ENCODE measurements around the gene FAM124A. TPM values are rescaled to one million over a fixed set of nuclear protein-coding genes. Genes with fewer than 3 reads are reported as not detected.

Gene FAM124A
- total RNA-seq, 2 experiments from 2014 or later = not detected

DNA sequence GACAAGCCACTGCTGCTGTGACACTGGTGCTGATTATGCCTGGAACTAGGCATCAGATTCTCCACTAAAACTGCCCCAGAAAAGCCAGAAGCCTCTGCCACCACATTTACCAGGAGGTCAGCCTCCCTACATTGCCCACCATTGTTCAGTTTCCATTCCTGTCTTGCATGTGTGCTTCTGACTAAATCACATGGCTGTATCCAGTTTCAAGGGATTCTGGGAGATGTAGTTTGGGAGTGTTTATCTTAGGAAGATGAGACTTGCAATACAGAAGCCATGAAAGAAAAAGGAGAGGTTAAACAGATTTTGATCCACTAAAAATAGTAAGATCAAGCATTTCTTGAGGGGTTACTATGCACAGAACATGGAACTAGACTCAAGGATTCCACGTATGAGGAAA, 76.6 kb downstream of the FAM124A start:
- Mint-ChIP-seq H3K9me3 (ENCODE audit: insufficient read depth) (no peaks in the 10 kb centered on the region), H3K36me3 (ENCODE audit: low read depth) (no peaks in the 10 kb centered on the region), H3K27me3 (ENCODE audit: low read depth) (no peaks in the 10 kb centered on the region), H3K27ac (no peak overlapping the region), H3K4me3 (no peak overlapping the region), H3K4me1 (ENCODE audit: low read depth) (no peaks in the 10 kb centered on the region)
- ATAC-seq (no peak), DNase-seq (no peak)
- ChIA-PET CTCF (interaction anchor here (4.7 kb wide), 1 partner anchor 12 kb away, joined by 49 read pairs; no protein-coding TSS in a partner anchor), POLR2A (no interaction called here)

DNA sequence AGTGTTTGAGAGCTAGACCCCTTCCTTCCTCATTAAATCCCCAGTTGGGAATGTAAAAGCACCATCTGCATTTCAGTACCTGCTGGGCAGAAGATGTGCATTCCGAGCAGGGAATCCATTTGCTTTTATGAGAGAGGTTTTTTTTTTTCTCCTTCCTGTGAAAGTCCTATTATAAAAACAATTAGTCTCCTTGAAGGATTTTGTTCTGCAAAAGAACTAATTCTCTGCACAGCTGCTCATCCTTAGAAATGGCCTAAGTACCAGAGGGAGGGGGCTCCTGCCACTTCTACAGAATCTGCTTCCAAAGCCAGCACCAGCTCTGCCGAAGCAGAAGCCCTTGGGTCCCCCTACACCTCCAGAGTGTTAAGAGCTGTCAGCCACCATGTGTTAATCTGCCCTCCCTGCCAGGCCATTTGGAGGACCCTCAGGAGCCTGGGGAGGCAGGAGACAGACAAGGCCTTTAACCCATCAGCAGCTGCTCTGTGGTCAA, 80.9 kb downstream of the FAM124A start:
- ChIA-PET CTCF (interaction anchor here (1.1 to 1.4 kb wide), 2 partner anchors 17 to 342 kb away, joined by 4 read pairs; no protein-coding TSS in a partner anchor), POLR2A (no interaction called here)
- Mint-ChIP-seq H3K4me3 (no peak overlapping the region), H3K4me1 (ENCODE audit: low read depth) (no peaks in the 10 kb centered on the region), H3K9me3 (ENCODE audit: insufficient read depth) (no peaks in the 10 kb centered on the region), H3K27me3 (ENCODE audit: low read depth) (peaks cover 3% of the 10 kb centered on the region), H3K27ac (no peak overlapping the region), H3K36me3 (ENCODE audit: low read depth) (no peaks in the 10 kb centered on the region)
- DNase-seq = no peak
- no peak for ATAC-seq

DNA sequence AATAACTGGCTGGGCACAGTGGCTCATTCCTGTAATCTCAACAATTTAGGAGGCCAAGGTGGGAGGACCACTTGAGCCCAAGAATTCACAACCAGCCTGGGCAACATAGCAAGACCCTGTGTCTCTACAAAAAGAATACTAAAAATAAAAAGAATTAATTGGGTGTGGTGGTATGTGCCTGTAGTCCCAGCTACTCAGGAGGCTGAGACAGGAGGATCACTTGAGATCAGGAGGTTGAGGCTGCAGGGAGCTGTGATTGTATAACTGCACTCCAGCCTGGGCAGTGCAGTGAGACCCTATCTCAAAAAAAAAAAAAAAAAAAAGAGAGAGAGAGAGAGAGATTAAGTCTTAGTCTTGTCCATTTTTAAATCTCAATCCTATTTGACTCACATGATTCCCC, 81.7 kb downstream of the FAM124A start:
- Mint-ChIP-seq H3K27me3 (ENCODE audit: low read depth) (peaks cover 6% of the 10 kb centered on the region), H3K4me3 (no peak overlapping the region), H3K4me1 (ENCODE audit: low read depth) (no peaks in the 10 kb centered on the region), H3K36me3 (ENCODE audit: low read depth) (no peaks in the 10 kb centered on the region), H3K27ac (no peak overlapping the region), H3K9me3 (ENCODE audit: insufficient read depth) (no peaks in the 10 kb centered on the region)
- CTCF ChIA-PET = interaction anchor here (1.1 kb wide), 1 partner anchor 17 kb away, joined by 4 read pairs; no protein-coding TSS in a partner anchor
- DNase-seq (no peak), ATAC-seq (no peak)
- POLR2A ChIA-PET = no interaction called here

DNA sequence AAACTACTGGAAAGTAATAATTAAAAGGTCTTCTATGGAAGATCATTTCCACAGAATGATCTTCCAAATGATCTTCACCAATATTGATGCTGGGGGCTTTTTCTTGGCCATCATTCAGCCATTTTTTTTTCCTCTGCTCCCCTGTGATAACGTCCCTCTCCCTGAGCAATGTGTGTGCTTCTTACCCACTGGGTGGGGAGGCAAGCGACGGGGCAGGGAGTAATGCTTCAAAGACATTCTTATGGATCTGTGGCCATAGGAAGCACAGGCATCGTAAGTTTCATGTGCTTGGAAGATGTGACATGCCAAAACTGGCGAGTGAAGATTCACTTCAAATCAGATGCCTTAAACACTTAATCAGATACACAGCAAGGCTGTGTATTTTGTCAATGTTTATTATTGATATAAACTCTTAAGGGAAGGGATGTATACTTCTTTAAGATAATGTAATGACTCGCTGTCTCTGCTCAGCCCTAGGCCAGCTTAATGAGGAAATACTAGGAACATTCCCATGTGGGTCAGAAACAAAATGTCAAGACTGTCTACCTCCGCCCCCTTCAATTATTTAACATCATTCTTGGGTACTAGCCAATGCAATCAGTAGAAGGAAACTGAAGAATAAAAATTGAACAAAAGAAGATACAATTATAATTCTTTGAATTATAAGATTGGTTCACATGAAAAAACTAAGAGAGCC, 83.2 kb downstream of the FAM124A start:
- H3K4me3 Mint-ChIP-seq = no peak overlapping the region
- DNase-seq (no peak), ATAC-seq (no peak)
- CTCF ChIA-PET = no interaction called here
- peaks cover 6% of the 10 kb centered on the region for H3K27me3 Mint-ChIP-seq (ENCODE audit: low read depth)
- H3K4me1 Mint-ChIP-seq (ENCODE audit: low read depth) = no peaks in the 10 kb centered on the region
- H3K36me3 Mint-ChIP-seq (ENCODE audit: low read depth) = no peaks in the 10 kb centered on the region
- no peak overlapping the region for H3K27ac Mint-ChIP-seq
- no peaks in the 10 kb centered on the region for H3K9me3 Mint-ChIP-seq (ENCODE audit: insufficient read depth)
- POLR2A ChIA-PET = interaction anchor here (0.7 kb wide), 1 partner anchor 1315 kb away, joined by 3 read pairs; no protein-coding TSS in a partner anchor

DNA sequence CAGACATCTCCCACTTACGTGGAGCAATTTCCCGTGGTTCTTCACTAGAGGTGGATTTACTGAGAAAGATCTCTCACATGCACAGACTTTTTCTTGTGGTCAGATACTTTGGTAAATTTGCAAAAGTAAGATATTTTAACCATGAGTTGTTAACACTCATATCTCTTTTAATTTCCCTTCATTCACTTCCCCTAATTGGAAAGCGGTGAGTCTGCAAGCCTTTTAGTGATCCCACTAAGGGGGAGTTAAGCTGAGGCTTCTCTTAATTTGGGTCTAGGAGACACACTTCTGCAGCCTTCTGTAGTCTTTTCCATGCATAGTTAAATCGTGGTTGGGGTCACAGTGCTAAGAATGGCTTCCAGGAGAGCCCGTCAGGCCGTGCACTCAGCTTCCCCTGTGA, 86.6 kb downstream of the FAM124A start:
- no peak for ATAC-seq
- no peak overlapping the region for H3K4me3 Mint-ChIP-seq
- H3K4me1 Mint-ChIP-seq (ENCODE audit: low read depth) = no peaks in the 10 kb centered on the region
- no peak overlapping the region for H3K27ac Mint-ChIP-seq
- no peaks in the 10 kb centered on the region for H3K9me3 Mint-ChIP-seq (ENCODE audit: insufficient read depth)
- no peak for DNase-seq
- POLR2A ChIA-PET = interaction anchor here (0.7 kb wide), 1 partner anchor 21 kb away, joined by 3 read pairs; no protein-coding TSS in a partner anchor
- CTCF ChIA-PET = interaction anchor here (0.8 to 2.5 kb wide), 3 partner anchors 22 to 52 kb away, joined by 3 to 12 read pairs (median 3); no protein-coding TSS in a partner anchor
- peaks cover 14% of the 10 kb centered on the region for H3K27me3 Mint-ChIP-seq (ENCODE audit: low read depth)
- H3K36me3 Mint-ChIP-seq (ENCODE audit: low read depth) = no peaks in the 10 kb centered on the region

DNA sequence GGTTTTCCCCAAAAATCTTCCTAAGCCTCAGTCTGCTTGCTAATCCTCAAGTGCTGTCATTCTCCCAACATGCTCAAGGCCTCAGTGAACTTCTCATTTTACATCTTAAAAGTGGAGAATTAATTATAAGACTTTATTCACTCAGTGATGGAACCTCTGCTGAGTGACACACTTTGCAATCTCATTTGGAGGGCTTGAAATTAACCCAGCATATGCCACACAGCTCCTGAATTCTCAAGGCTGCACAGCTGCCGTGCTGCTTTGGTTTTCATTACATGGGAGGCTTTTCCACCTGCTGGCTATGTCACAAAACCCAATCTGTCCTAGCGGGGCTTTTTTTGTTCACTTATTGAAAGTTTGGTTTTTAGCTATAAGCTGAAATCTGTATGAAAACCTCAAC, 89.0 kb downstream of the FAM124A start:
- Mint-ChIP-seq H3K36me3 (ENCODE audit: low read depth) (no peaks in the 10 kb centered on the region), H3K27me3 (ENCODE audit: low read depth) (peaks cover 14% of the 10 kb centered on the region), H3K27ac (no peak overlapping the region), H3K4me3 (no peak overlapping the region), H3K9me3 (ENCODE audit: insufficient read depth) (no peaks in the 10 kb centered on the region), H3K4me1 (ENCODE audit: low read depth) (no peaks in the 10 kb centered on the region)
- ATAC-seq (no peak), DNase-seq (no peak)
- CTCF ChIA-PET = interaction anchor here (1.8 kb wide), 1 partner anchor 24 kb away, joined by 9 read pairs; no protein-coding TSS in a partner anchor
- POLR2A ChIA-PET = no interaction called here

DNA sequence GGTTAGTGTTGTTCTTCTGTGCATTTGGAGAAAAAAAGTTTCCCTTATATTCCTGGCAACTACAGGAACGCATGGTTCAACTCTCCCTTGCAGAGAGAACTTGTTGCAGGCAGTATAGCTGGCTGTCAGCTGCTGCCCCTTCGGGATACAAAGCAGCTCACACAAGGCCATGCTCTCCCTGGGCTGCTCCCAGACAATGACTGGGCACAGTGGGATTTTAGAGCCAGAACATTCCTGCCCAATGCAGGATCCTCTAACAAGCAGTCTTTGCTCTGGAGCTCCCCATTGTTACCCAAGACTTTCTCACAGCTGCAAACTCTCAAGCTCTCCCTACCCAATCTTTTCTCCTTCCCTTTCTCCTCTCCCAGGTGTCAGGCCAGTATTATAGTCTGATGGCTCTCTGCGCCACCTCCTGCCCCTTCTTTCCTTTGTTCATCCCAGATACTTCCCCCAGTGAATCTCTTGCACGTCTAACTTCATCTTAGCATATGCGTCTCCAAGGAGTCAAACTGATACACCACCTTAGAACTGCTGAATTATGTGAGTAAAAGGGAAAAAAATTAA, 89.8 kb downstream of the FAM124A start:
- Mint-ChIP-seq H3K9me3 (ENCODE audit: insufficient read depth) (no peaks in the 10 kb centered on the region), H3K27ac (no peak overlapping the region), H3K4me3 (no peak overlapping the region), H3K36me3 (ENCODE audit: low read depth) (no peaks in the 10 kb centered on the region), H3K4me1 (ENCODE audit: low read depth) (no peaks in the 10 kb centered on the region), H3K27me3 (ENCODE audit: low read depth) (peaks cover 14% of the 10 kb centered on the region)
- ChIA-PET CTCF (interaction anchor here (1.8 kb wide), 1 partner anchor 25 kb away, joined by 9 read pairs; no protein-coding TSS in a partner anchor), POLR2A (interaction anchor here (1.0 kb wide), 1 partner anchor 13 kb away, joined by 3 read pairs; no protein-coding TSS in a partner anchor)
- DNase-seq = no peak
- ATAC-seq = no peak

DNA sequence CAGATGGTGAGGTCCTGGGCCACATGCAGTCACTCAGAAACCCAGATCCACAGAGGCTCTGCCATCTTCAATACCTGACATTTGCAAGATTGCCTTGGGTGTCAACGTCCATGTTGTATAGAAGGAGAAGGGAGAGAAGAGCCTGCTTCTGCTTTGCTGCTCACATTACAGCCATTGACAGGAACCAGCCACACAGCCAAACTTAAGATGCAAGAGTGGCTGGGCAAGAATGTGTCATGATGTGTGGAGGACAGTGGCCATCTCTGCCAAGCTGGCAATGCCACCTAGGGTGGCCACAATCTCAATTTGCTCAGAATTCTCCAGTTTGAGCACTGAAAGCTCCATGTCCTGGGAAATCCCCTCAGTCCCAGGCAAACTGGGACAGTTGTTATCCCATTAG, 91.4 kb downstream of the FAM124A start:
- Mint-ChIP-seq H3K36me3 (ENCODE audit: low read depth) (no peaks in the 10 kb centered on the region), H3K27ac (no peak overlapping the region), H3K4me3 (no peak overlapping the region), H3K27me3 (ENCODE audit: low read depth) (peaks cover 10% of the 10 kb centered on the region), H3K4me1 (ENCODE audit: low read depth) (no peaks in the 10 kb centered on the region), H3K9me3 (ENCODE audit: insufficient read depth) (no peaks in the 10 kb centered on the region)
- CTCF ChIA-PET = interaction anchor here (1.2 kb wide), 1 partner anchor 27 kb away, joined by 5 read pairs; no protein-coding TSS in a partner anchor
- no peak for ATAC-seq
- DNase-seq = no peak
- POLR2A ChIA-PET = no interaction called here

DNA sequence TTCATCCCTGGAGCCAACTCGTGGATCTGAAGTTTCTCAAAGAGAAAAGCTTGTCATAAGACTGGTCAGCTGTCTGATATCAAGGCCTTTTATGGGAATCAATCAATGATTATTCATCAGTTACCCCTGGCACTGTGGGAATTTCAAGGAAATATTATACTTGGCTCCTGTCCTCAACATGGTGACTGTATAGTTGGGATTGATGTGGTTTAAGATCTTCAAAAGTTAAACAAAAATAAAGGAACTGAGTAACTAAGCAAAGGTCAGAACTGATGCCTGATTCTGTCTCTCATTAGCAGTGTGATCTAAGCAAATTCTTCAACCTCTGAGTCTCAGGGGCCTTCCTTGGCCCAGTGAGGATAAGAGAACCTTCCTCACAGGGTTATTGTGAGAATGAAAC, 95.1 kb downstream of the FAM124A start:
- Mint-ChIP-seq H3K36me3 (ENCODE audit: low read depth) (no peaks in the 10 kb centered on the region), H3K27me3 (ENCODE audit: low read depth) (peaks cover under 1% of the 10 kb centered on the region), H3K4me1 (ENCODE audit: low read depth) (no peaks in the 10 kb centered on the region), H3K4me3 (no peak overlapping the region), H3K9me3 (ENCODE audit: insufficient read depth) (no peaks in the 10 kb centered on the region), H3K27ac (no peak overlapping the region)
- DNase-seq = no peak
- ChIA-PET POLR2A (no interaction called here), CTCF (interaction anchor here (0.7 kb wide), 1 partner anchor 31 kb away, joined by 3 read pairs; no protein-coding TSS in a partner anchor)
- no peak for ATAC-seq

DNA sequence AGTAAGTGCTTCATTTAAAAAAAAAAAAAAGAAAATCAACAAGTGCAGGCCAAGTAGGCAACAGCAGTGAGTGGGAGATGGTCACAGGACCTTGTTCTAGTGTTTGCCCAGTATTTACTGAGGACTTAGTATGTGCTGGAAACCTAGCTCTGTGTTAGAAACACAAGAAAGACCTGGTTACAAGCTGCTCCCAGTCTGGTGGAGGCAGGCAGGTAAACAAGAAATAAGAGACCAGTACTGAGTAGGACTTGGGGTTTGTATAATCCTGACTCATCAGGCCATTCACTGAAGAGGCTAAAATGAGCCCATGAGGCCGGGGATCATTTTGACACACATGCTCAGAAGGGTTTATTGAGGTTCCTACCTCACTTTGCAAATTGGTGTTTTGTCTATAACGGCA, 95.8 kb downstream of the FAM124A start:
- Mint-ChIP-seq H3K36me3 (ENCODE audit: low read depth) (no peaks in the 10 kb centered on the region), H3K4me1 (ENCODE audit: low read depth) (no peaks in the 10 kb centered on the region), H3K4me3 (no peak overlapping the region), H3K27me3 (ENCODE audit: low read depth) (no peaks in the 10 kb centered on the region), H3K27ac (no peak overlapping the region), H3K9me3 (ENCODE audit: insufficient read depth) (no peaks in the 10 kb centered on the region)
- ATAC-seq (no peak), DNase-seq (no peak)
- ChIA-PET CTCF (no interaction called here), POLR2A (no interaction called here)

DNA sequence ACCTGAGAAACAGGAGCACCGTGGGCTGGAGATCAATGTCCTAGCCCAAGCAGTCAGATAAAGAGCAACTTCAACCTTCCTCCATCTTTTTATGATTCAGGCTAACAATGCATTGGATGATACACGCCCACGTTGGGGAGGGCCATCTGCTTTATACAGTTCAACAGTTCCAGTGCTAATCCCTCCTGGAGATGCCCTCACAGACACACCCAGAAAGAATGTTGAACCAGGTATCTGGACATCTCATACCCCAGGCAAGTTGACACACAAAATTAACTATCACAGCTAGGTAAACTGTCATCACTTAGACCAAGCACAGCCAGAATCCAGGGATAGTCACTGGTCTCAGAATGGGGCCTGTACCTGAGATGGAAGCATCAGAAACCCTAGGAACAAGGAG, 96.7 kb downstream of the FAM124A start:
- Mint-ChIP-seq H3K36me3 (ENCODE audit: low read depth) (no peaks in the 10 kb centered on the region), H3K4me3 (no peak overlapping the region)
- CTCF ChIA-PET = no interaction called here

DNA sequence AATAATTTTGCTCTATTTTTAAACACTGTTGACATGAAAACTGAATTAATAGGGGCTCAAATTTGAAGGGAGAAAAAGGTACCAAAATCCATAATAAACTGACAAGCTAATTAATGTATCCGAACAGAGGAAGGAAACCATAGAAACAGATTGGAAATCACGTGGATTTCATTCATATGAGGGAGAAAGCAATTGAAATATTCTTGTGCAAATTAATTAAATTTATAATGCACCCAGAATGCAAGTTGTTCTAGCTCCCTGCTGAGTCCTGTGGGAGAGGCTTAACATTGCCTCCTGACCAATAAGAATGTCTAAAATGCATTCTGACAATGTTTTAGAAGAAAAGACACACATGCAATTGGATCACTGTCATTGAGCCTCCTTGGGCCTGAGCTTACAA, 99.6 kb downstream of the FAM124A start:
- Mint-ChIP-seq H3K27ac (no peak overlapping the region), H3K9me3 (ENCODE audit: insufficient read depth) (no peaks in the 10 kb centered on the region), H3K4me1 (ENCODE audit: low read depth) (no peaks in the 10 kb centered on the region), H3K36me3 (ENCODE audit: low read depth) (no peaks in the 10 kb centered on the region), H3K4me3 (no peak overlapping the region), H3K27me3 (ENCODE audit: low read depth) (no peaks in the 10 kb centered on the region)
- ChIA-PET POLR2A (no interaction called here), CTCF (interaction anchor here (0.9 to 2.6 kb wide), 2 partner anchors 36 to 476 kb away, joined by 3 to 7 read pairs; no protein-coding TSS in a partner anchor)
- ATAC-seq (no peak), DNase-seq (no peak)

More for the DNA sequence above, 96.7 kb downstream of the FAM124A start:
- no peak overlapping the region for H3K27ac Mint-ChIP-seq
- H3K27me3 Mint-ChIP-seq (ENCODE audit: low read depth) = no peaks in the 10 kb centered on the region
- no peaks in the 10 kb centered on the region for H3K9me3 Mint-ChIP-seq (ENCODE audit: insufficient read depth)
- ATAC-seq (no peak), DNase-seq (no peak)
- no peaks in the 10 kb centered on the region for H3K4me1 Mint-ChIP-seq (ENCODE audit: low read depth)
- POLR2A ChIA-PET = interaction anchor here (0.5 kb wide), 1 partner anchor 36 kb away, joined by 3 read pairs; no protein-coding TSS in a partner anchor
